Activated T-helper 1 cell treated with anti-CD3 and anti-CD28 coated beads, Interleukin-12 subunit alpha, Interleukin-12 subunit beta, Interleukin-2, Interleukin-4 antibody, amounts not matched to agents 30 ng/mL and 10 ng/mL and 1 ng/mL, durations not matched to agents 14 hours and 24 hours and 36 hours (primary cell): ENCODE data around the gene BDKRB2. TPM values are rescaled to one million over a fixed set of nuclear protein-coding genes. Genes with fewer than 3 reads are reported as not detected.

Source experiments
- DNase-seq: peaks from one replicate; pipeline ENCODE4 v3.0.0; 2021; ENCODE audit warnings: low spot score
- H3K27ac Mint-ChIP-seq: one replicate; pipeline ENCODE4 v1.8.0; 2021; ENCODE audit warnings: mild to moderate bottlenecking, mixed read lengths
- H3K27me3 Mint-ChIP-seq: one replicate; pipeline ENCODE4 v1.8.0; 2022; ENCODE audit warnings: mild to moderate bottlenecking, moderate library complexity, mixed read lengths; ENCODE audit not compliant: insufficient read depth
- H3K36me3 Mint-ChIP-seq: one replicate; pipeline ENCODE4 v1.8.0; 2021; ENCODE audit warnings: low read depth, mixed read lengths
- H3K4me1 Mint-ChIP-seq: one replicate; pipeline ENCODE4 v1.8.0; 2021; ENCODE audit warnings: low read depth, mixed read lengths
- H3K4me3 Mint-ChIP-seq: one replicate; pipeline ENCODE4 v1.8.0; 2021; ENCODE audit warnings: mild to moderate bottlenecking, moderate library complexity, mixed read lengths
- H3K9me3 Mint-ChIP-seq: one replicate; pipeline ENCODE4 v1.8.0; 2021; ENCODE audit warnings: mixed read lengths
- intact Hi-C: fragments of 100-400 bp; cut with micrococcal nuclease; formaldehyde crosslinking; loops from one replicate; pipeline ENCODE4 v1.15.1; 2024
- total RNA-seq: library from RNA; stranded (reverse); gene quantifications from 2 replicates; pipeline ENCODE4 v1.2.3, GENCODE V29; 2022

BDKRB2 gene
- total RNA-seq, 1 donor from 2014 or later: not detected

DNA sequence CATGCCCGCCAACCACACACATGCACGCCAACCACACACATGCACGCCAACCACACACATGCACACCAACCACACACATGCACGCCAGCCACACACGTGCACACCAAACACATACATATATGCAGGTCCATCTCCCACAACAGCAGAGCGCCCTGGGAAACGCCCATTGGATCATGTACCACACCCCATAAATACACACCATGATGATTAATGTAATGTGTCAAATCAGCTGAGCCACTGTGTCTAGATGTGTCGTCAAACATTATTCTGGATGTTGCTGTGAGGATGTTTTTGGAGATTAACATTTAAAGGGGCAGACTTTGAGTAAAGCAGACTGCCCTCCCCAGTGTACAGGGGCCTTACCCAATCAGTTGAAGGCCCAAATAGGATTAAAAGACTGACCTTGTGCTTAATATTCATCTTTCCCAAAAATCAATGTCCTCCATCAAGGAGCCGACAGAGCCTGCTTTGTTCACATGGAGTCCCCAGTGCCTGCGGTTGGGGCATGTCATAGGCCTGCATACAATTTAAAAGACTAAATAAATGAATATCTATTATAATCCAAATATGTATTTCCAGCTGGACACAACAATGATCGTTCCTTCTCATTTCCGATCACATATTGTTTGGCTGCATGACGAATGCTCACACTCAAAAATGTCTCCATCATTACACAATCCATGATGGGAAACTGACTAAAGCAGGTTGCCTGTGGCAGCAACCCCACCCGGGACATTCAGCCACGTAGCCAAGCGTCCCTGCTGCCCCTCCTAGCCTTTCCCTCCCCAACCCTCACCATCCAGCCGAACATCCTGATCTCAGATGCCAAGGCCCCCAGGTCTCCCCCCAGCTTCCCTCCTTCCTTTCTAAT is 23.2 kb upstream of the BDKRB2 start:
- H3K36me3 Mint-ChIP-seq: no peaks in the 10 kb centered on the region
- intact Hi-C loops: no loop called here
- H3K4me3 Mint-ChIP-seq: no peak overlapping the region
- H3K27ac Mint-ChIP-seq: no peak overlapping the region
- DNase-seq: no peak
- H3K27me3 Mint-ChIP-seq: no peaks in the 10 kb centered on the region
- H3K4me1 Mint-ChIP-seq: no peaks in the 10 kb centered on the region
- H3K9me3 Mint-ChIP-seq: no peaks in the 10 kb centered on the region

DNA sequence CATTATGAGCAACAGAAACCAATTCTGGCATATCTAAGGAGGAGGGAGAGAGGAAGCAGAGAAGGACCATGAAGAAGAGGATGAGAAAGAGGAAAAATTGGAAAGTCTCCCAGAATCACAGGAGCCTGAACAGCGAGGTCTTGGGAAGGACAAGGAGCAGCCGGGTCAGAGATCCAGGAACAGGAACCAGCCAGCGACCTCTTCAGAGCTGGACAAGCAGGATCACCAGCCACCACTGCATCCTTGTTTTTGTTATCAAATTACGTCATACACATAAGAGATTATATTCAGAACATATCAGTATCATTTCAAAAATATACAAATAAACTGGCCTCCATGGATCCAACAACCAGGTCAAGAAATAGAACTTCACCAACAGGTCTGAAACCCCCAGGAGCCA is 22.1 kb upstream of the BDKRB2 start:
- Mint-ChIP-seq H3K9me3 (no peaks in the 10 kb centered on the region), H3K4me1 (no peaks in the 10 kb centered on the region), H3K4me3 (no peak overlapping the region), H3K36me3 (no peaks in the 10 kb centered on the region), H3K27ac (no peak overlapping the region), H3K27me3 (no peaks in the 10 kb centered on the region)
- no peak for DNase-seq
- intact Hi-C loops: no loop called here

DNA sequence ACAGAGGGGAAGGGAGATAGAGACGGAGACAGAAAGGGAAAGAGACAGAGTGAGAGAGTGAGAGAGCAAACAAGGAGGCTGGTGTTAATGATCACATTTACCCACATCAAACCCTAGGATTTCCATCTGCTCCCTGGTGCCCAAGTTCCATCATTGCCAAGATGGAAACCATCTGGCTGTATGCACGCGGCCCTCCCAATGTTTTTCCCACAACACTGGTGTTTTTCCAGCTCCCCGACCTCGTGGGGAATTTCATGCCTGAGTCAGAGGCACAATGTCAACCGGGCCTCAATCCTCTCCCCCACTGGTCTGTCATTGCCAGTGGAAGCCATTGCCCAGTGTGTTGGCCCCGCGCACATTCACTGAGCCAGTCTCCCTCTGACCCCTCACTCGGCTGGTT is 19.9 kb upstream of the BDKRB2 start:
- Mint-ChIP-seq H3K4me3 (no peak overlapping the region), H3K9me3 (no peaks in the 10 kb centered on the region)
- intact Hi-C loops: no loop called here

DNA sequence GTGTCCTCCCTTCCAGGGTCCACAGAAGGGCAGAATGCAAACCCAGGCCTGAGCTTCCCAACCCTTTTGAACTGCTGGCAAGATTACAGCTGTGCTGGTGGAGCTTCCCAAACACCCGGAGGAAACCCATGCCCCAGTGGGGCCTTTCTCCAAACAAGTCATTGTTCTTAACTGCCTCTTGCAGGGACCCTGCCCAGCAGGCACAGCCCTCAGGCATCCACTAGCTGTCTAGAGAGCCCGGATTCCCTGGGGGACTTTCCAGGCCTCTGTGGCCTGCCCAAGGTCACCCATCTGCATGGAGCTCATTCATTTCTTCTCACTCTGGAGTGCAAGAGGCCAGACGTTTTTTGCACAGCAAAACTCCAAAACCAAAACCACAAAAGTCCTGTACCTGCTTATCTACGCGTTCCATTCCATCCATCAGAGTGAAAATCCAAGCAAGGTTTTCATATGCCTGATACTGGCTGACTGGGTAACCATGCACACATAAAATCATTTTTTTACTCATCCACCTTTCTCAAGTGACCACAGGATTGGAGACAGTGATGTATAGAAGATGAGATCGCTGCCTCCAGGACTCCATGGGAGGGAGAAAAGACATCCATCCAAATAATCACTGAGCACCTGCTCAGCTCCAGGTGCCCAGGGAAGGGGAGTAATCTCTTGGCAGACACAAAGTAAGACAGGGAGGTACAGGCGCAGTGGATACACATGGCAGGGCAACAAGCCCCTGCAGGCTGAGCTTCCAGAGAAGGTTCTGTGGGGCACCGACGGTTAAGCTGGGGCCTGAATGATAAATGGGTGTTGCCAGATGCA is 17.2 kb upstream of the BDKRB2 start:
- H3K27me3 Mint-ChIP-seq: peaks cover 3% of the 10 kb centered on the region
- intact Hi-C loops: no loop called here
- no peak overlapping the region for H3K27ac Mint-ChIP-seq
- H3K4me3 Mint-ChIP-seq: no peak overlapping the region
- H3K36me3 Mint-ChIP-seq: no peaks in the 10 kb centered on the region
- no peaks in the 10 kb centered on the region for H3K9me3 Mint-ChIP-seq
- H3K4me1 Mint-ChIP-seq: no peaks in the 10 kb centered on the region
- no peak for DNase-seq

More for the DNA sequence above, 19.9 kb upstream of the BDKRB2 start:
- H3K4me1 Mint-ChIP-seq: no peaks in the 10 kb centered on the region
- no peak for DNase-seq
- H3K27me3 Mint-ChIP-seq: no peaks in the 10 kb centered on the region
- no peak overlapping the region for H3K27ac Mint-ChIP-seq
- no peaks in the 10 kb centered on the region for H3K36me3 Mint-ChIP-seq

DNA sequence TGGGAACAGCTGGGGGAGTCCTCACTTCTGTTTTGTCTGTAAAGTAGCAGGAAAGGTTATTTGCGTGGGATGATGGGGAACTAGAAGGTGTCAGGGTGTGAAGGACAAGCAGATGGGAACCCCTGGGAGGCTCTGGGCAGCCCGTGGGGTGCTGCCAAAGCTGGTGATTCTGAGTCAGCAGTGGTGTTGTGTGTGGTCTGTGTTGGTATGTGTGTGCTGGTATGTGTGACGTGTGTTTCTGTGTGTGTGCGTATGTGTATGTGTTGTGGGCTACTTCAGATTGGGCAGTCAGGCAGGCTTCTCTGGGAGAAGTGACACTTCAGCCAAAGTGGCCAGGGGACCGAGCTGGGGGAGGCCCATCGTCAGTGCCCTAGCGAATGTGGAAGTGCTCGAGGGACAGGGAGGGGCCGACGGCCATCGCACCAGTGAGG is 15.3 kb upstream of the BDKRB2 start:
- H3K27ac Mint-ChIP-seq: no peak overlapping the region
- H3K9me3 Mint-ChIP-seq: no peaks in the 10 kb centered on the region
- DNase-seq: no peak
- no peaks in the 10 kb centered on the region for H3K4me1 Mint-ChIP-seq
- H3K27me3 Mint-ChIP-seq: peaks cover 3% of the 10 kb centered on the region
- H3K36me3 Mint-ChIP-seq: no peaks in the 10 kb centered on the region
- intact Hi-C loops: no loop called here
- H3K4me3 Mint-ChIP-seq: no peak overlapping the region

DNA sequence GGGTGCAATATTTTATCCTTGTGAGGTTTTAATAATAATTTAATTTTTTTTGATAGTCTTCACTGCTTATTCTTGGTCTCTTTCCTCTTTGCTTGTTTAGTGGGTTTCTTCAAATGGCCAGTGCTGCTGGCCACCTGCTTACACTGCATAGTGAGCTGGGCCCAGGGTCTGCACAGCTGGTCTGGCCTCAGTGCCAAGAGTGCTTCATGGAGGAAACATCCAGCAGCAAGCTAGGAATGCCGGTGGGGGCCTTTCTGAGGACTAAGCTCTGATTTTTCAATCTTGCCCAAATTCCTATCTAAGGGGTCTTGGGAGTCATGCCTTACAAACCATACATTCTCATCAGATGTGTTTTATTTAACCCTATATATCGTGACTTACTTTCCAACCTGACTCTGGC is 13.3 kb upstream of the BDKRB2 start:
- Mint-ChIP-seq H3K27ac (no peak overlapping the region), H3K36me3 (no peaks in the 10 kb centered on the region), H3K9me3 (peaks cover 2% of the 10 kb centered on the region), H3K27me3 (peaks cover 3% of the 10 kb centered on the region), H3K4me1 (peaks cover 3% of the 10 kb centered on the region), H3K4me3 (no peak overlapping the region)
- intact Hi-C loops: no loop called here
- no peak for DNase-seq

DNA sequence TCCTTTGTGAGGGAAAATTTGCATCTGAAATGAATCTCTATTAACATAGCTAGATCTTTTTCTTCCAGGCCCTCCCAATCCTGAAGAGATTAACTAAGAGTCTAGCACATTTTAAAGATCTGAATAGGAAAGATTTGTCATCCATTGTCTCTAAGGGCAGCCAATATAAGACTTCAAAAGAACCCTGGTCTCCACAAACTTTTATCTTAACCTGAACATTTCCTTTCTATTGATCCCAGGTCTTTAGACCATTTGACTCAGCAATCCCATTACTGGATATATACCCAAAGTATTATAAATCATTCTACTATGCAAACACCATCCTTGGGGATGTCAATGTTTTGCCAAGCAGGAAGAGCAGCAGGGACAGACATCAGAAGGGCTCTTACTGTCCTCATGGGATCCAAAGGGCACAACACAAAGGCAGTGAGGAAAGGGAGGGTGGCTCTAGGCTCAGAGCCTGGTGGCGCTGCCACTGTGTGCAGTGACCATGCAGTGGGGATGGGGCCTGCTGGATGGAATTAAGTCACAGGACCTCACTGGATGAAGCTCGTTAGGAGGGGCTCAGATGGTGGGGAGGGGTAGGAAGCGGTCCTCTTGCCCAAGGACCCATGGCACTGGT is 12.7 kb upstream of the BDKRB2 start:
- Mint-ChIP-seq H3K4me3 (no peak overlapping the region), H3K9me3 (peaks cover 5% of the 10 kb centered on the region), H3K27ac (no peak overlapping the region), H3K4me1 (peaks cover 6% of the 10 kb centered on the region), H3K27me3 (peaks cover 3% of the 10 kb centered on the region), H3K36me3 (no peaks in the 10 kb centered on the region)
- DNase-seq: no peak
- intact Hi-C loops: no loop called here

DNA sequence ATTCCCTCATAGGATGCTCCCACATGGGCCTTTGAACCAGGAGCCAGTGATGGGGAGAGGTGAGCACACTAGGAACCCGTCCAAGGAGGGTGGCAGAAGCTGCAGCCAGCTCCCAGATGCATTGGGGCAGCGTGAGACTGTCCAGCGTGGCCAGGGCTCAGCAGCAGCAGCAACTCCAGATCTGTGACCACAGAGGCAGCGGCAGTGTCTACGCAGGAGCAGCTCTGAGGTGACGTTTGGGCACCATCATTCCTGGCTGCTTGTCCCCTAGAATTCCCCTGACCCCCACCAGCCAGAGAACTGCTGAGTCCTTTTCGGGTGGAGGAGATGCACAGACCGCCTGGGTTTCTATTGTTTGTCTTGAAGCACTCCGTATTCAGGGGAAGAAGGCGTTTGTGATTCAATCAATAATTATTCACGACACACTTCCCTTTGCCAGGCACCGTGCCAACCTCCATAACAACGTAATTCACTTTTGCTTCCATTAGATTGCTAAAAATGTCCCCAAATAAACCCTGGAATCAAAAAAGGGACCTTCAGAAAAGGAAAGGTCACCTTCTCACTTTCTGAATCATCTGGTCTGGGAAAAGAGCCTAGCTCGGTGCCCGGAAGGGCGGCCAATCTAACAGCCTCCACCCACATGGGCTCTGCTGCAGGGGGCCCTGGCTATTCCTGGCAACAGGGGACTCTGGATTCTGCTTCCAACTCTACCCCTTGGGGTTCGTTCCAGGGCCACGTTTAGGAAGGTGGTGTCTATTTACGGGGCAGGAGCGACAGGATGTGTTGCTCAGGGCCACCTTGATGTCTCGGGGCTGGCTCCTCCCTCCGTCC is 11.4 kb upstream of the BDKRB2 start:
- Mint-ChIP-seq H3K9me3 (peaks cover 5% of the 10 kb centered on the region), H3K27ac (no peak overlapping the region), H3K27me3 (peaks cover 3% of the 10 kb centered on the region), H3K36me3 (no peaks in the 10 kb centered on the region), H3K4me3 (no peak overlapping the region), H3K4me1 (peaks cover 6% of the 10 kb centered on the region)
- no peak for DNase-seq
- intact Hi-C loops: no loop called here

DNA sequence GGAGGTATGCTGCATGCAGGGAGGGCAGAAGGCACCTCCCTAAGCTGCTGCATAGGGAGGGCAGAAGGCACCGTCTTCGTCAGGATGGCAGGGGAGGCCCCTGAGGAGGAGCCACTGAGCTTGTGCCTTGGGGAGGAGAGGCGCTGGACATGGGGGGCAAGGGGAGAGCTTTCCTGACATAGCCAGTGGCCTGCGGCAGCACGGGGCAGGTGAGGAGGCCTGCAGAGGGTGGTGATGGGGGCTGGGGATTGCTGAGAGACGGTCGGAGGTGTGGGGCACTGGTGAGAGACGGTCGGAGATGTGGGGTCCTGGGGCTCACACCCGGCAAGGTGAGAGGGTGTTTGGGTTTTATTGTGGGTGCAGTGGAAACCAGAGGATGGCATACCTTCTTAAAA is 10.4 kb upstream of the BDKRB2 start:
- Mint-ChIP-seq H3K4me3 (no peak overlapping the region), H3K9me3 (peaks cover 5% of the 10 kb centered on the region), H3K27me3 (peaks cover 3% of the 10 kb centered on the region), H3K36me3 (no peaks in the 10 kb centered on the region), H3K27ac (no peak overlapping the region), H3K4me1 (peaks cover 14% of the 10 kb centered on the region)
- DNase-seq: no peak
- intact Hi-C loops: no loop called here

DNA sequence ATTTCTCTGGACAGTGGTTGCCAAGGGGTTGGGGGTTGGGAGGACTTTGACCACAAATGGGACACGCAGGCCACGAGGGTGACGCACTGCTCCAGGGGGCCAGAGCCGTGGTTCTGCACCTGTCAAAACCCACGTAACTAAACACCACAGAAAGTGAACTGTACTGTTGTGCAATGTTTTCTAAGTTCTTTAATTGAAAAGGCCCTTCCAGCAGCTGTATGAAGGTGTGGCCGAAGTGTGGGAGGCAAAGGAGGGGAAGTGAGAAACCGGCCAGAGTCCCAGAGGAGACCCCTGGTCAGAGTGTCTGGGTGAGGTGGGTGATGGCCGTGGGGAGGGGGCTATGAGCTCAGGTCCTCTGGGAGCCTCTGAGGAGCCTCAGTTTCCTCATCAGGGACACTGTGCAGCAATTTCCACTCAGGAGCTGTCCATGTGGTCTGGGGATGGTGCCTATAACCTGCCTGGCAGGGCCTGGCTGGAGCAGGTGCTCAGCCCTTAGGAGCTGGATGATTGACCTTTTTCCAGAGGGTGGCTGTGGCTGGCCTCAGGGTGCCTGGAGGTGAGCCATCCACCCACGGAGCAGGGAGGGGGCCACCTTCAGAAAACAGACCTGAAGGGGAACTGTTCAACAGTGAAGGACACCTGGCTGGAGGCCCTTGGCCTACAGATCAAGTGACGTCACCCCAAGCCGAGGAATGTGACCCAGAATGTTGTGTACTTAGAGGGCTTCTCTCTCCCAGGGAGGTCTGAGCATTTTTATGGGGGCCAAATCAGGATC is 9.8 kb upstream of the BDKRB2 start:
- intact Hi-C loops: no loop called here
- H3K4me3 Mint-ChIP-seq: no peak overlapping the region
- peaks cover 14% of the 10 kb centered on the region for H3K4me1 Mint-ChIP-seq
- H3K27me3 Mint-ChIP-seq: peaks cover 3% of the 10 kb centered on the region
- H3K9me3 Mint-ChIP-seq: peaks cover 5% of the 10 kb centered on the region
- no peaks in the 10 kb centered on the region for H3K36me3 Mint-ChIP-seq
- H3K27ac Mint-ChIP-seq: no peak overlapping the region
- DNase-seq: no peak

DNA sequence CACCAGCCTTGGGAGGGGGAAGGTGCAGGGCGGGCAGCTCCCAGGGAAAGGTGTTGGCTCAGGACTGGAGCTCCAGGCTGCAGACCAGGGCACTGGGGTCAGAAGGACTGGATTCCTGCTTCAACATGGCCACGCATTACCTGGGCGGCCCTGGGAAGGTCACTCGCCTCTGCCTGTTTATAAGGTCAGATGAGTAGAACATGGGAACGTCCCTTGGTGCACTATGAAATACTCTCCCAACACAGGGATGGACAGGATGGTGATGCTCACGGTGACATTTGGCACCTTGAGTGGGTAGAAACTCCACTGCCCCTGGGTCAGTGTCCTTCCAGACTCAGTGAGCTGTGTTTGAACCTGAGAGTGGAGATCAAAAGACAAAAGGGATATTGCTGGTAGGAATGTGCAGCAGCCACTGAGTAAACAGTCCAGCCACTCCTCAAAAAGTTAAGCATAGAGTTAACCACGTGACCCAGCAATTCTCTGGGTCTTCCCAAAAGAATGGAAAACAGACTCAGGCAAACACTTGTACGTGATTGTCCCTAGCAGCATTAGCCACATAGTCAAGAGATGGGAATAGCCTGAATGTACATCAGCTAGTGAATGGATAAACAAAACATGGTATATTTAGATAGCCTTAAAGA is 9.1 kb upstream of the BDKRB2 start:
- Mint-ChIP-seq H3K4me1 (peaks cover 14% of the 10 kb centered on the region), H3K9me3 (peaks cover 5% of the 10 kb centered on the region), H3K27me3 (peaks cover 3% of the 10 kb centered on the region), H3K27ac (no peak overlapping the region), H3K4me3 (no peak overlapping the region), H3K36me3 (no peaks in the 10 kb centered on the region)
- intact Hi-C loops: no loop called here
- no peak for DNase-seq
